OCI-LY3 (cell line): Measurements from ENCODE around the gene IL17RA.

Source experiments
- H2AFZ ChIP-seq: fragments of 200-600, 300-600 bp; shearing (Covaris generic); 2 replicates; pipeline ENCODE4 v1.6.0; 2014; ENCODE audit warnings: antibody characterized with exemption, low read depth, low read length
- H3K27ac ChIP-seq: fragments of 200-600, 300-600 bp; sonication (generic); 2 replicates; pipeline ENCODE4 v1.5.1; 2014; ENCODE audit warnings: mild to moderate bottlenecking, low read length, moderate library complexity, mixed read lengths
- H3K27me3 ChIP-seq: fragments of 200-600, 300-600 bp; sonication (generic); 2 replicates; pipeline ENCODE4 v1.6.1; 2014; ENCODE audit warnings: low read depth, low read length, mixed read lengths
- H3K36me3 ChIP-seq: fragments of 200-600, 300-600 bp; sonication (generic); replicated peaks from 2 replicates; pipeline ENCODE3; 2014; ENCODE audit warnings: low read depth, low read length, mixed read lengths
- H3K4me1 ChIP-seq: fragments of 300-600, 200-600 bp; sonication (generic); 2 replicates; pipeline ENCODE4 v1.6.1; 2014; ENCODE audit warnings: low read length, mixed read lengths
- H3K4me2 ChIP-seq: fragments of 200-600, 300-600 bp; sonication (generic); 2 replicates; pipeline ENCODE4 v1.6.1; 2014; ENCODE audit warnings: low read length, mixed read lengths
- H3K4me3 ChIP-seq: fragments of 300-600, 200-600 bp; sonication (generic); 2 replicates; pipeline ENCODE4 v1.5.1; 2014; ENCODE audit warnings: antibody characterized with exemption, mild to moderate bottlenecking, low read length, moderate library complexity
- H3K79me2 ChIP-seq: fragments of 300-600, 200-600 bp; shearing (Covaris generic); 2 replicates; pipeline ENCODE4 v1.6.1; 2014; ENCODE audit warnings: mild to moderate bottlenecking, low read length, mixed read lengths
- H3K9ac ChIP-seq: fragments of 300-600, 200-600 bp; shearing (Covaris generic); 2 replicates; pipeline ENCODE4 v1.6.0; 2014; ENCODE audit warnings: mild to moderate bottlenecking, low read length, moderate library complexity
- H3K9me3 ChIP-seq: fragments of 200-600, 300-600 bp; shearing (Covaris generic); 2 replicates; pipeline ENCODE4 v1.6.1; 2014; ENCODE audit warnings: low read length, mixed read lengths; ENCODE audit not compliant: insufficient read depth
- H4K20me1 ChIP-seq: fragments of 200-600, 300-600 bp; sonication (generic); 2 replicates; pipeline ENCODE4 v1.6.1; 2016; ENCODE audit warnings: low read length, mixed read lengths; ENCODE audit not compliant: insufficient read depth
- CTCF ChIP-seq: fragments of 200-600, 300-600 bp; sonication (generic); IDR thresholded peaks from 2 replicates; pipeline ENCODE4 v1.5.1; 2014; ENCODE audit warnings: antibody characterized with exemption, low read length, low read depth
- EZH2phosphoT487 ChIP-seq: fragments of 200-600 bp; shearing (Covaris generic); IDR thresholded peaks from 2 replicates; pipeline ENCODE4 v1.6.1; 2018; ENCODE audit warnings: antibody characterized with exemption, mixed run types, low read depth

IL17RA gene

GRCh38 chr22:17117400-17117799 lies 32.6 kb downstream of the IL17RA start:
- H3K9me3 ChIP-seq = no peaks in the 10 kb centered on the region
- H3K79me2 ChIP-seq = no peaks in the 10 kb centered on the region
- no peak for TF ChIP-seq CTCF
- no peak for TF ChIP-seq EZH2phosphoT487
- H3K27me3 ChIP-seq = no peaks in the 10 kb centered on the region
- H3K27ac ChIP-seq = 0 out of 2 replicates have a peak overlapping the region, but pooled peaks have one; percentile 3
- H3K36me3 ChIP-seq = no peaks in the 10 kb centered on the region
- H3K4me2 ChIP-seq = peak overlapping the region; percentile 54
- H3K4me1 ChIP-seq = peaks cover 16% of the 10 kb centered on the region
- no peak overlapping the region for H2AFZ ChIP-seq
- H3K9ac ChIP-seq = no peak overlapping the region
- no peaks in the 10 kb centered on the region for H4K20me1 ChIP-seq
- no peak overlapping the region for H3K4me3 ChIP-seq

- no peak overlapping the region for H3K9ac ChIP-seq
- H2AFZ ChIP-seq = no peak overlapping the region
- no peaks in the 10 kb centered on the region for H3K79me2 ChIP-seq
- H3K36me3 ChIP-seq = no peaks in the 10 kb centered on the region
- H3K4me3 ChIP-seq = no peak overlapping the region
- no peaks in the 10 kb centered on the region for H3K9me3 ChIP-seq
- H3K27me3 ChIP-seq = no peaks in the 10 kb centered on the region
- H3K4me1 ChIP-seq = peaks cover 16% of the 10 kb centered on the region
- no peaks in the 10 kb centered on the region for H4K20me1 ChIP-seq
- TF ChIP-seq CTCF (no peak), EZH2phosphoT487 (no peak)
- no peak overlapping the region for H3K27ac ChIP-seq
- H3K4me2 ChIP-seq = peak overlapping the region; percentile 54
Measured at GRCh38 chr22:17117890-17118289, 33.1 kb downstream of the IL17RA start.

GRCh38 chr22:17118342-17118741 lies 33.5 kb downstream of the IL17RA start:
- H4K20me1 ChIP-seq = no peaks in the 10 kb centered on the region
- no peaks in the 10 kb centered on the region for H3K79me2 ChIP-seq
- H2AFZ ChIP-seq = no peak overlapping the region
- no peak overlapping the region for H3K27ac ChIP-seq
- H3K36me3 ChIP-seq = no peaks in the 10 kb centered on the region
- peaks cover 16% of the 10 kb centered on the region for H3K4me1 ChIP-seq
- H3K4me2 ChIP-seq = peak overlapping the region; percentile 54
- H3K4me3 ChIP-seq = no peak overlapping the region
- H3K27me3 ChIP-seq = no peaks in the 10 kb centered on the region
- TF ChIP-seq CTCF = no peak
- no peak for TF ChIP-seq EZH2phosphoT487
- H3K9ac ChIP-seq = no peak overlapping the region
- no peaks in the 10 kb centered on the region for H3K9me3 ChIP-seq

- Histone ChIP-seq H4K20me1 (no peaks in the 10 kb centered on the region), H3K79me2 (no peaks in the 10 kb centered on the region), H3K4me3 (no peak overlapping the region), H3K4me2 (no peak overlapping the region), H3K27ac (no peak overlapping the region), H3K9me3 (no peaks in the 10 kb centered on the region), H3K4me1 (peaks cover 18% of the 10 kb centered on the region), H3K36me3 (no peaks in the 10 kb centered on the region), H3K27me3 (no peaks in the 10 kb centered on the region), H3K9ac (no peak overlapping the region), H2AFZ (no peak overlapping the region)
- peak; percentile 40 for TF ChIP-seq CTCF
- TF ChIP-seq EZH2phosphoT487 = no peak
Measured at GRCh38 chr22:17119481-17120202, 34.8 kb downstream of the IL17RA start.
